HEK293T (cell line): ENCODE results near the gene FBXW7.

ENCODE experiments used
- CTCF ChIA-PET: fragments of 350-600 bp; formaldehyde crosslinking; extraction: SDS; loops from one replicate; lab custom pipeline; 2021; ENCODE audit warnings: antibody characterized with exemption, inconsistent platforms; lab: Yijun Ruan, JAX
- POLR2A ChIA-PET: fragments of 350-600 bp; formaldehyde crosslinking; extraction: SDS; loops from one replicate; lab custom pipeline; 2020; ENCODE audit warnings: antibody characterized with exemption, inconsistent platforms; lab: Yijun Ruan, JAX
- DNase-seq: peaks from one replicate; pipeline ENCODE4 v3.0.0; 2012; ENCODE audit warnings: mixed read lengths; ENCODE audit errors: extremely low spot score
- ARNT ChIP-seq: fragments of 450-650 bp; IDR thresholded peaks from 2 replicates; pipeline ENCODE4 v1.6.1; 2017; ENCODE audit warnings: mild to moderate bottlenecking
- BHLHE40 ChIP-seq: fragments of 450-650 bp; IDR thresholded peaks from 2 replicates; pipeline ENCODE4 v1.6.1; 2016; ENCODE audit warnings: mild to moderate bottlenecking, moderate library complexity, borderline replicate concordance
- CTBP1 ChIP-seq: fragments of 450-650 bp; IDR thresholded peaks from 2 replicates; pipeline ENCODE4 v1.6.1; 2016; ENCODE audit warnings: borderline replicate concordance
- ELF4 ChIP-seq: fragments of 450-650 bp; IDR thresholded peaks from 2 replicates; pipeline ENCODE4 v1.6.1; 2017; ENCODE audit warnings: antibody characterized with exemption
- FOXA1 ChIP-seq: fragments of 450-650 bp; IDR thresholded peaks from 2 replicates; pipeline ENCODE4 v1.6.1; 2016; ENCODE audit warnings: mild to moderate bottlenecking
- FOXK2 ChIP-seq: fragments of 450-650 bp; IDR thresholded peaks from 2 replicates; pipeline ENCODE4 v1.6.1; 2016; ENCODE audit warnings: mild to moderate bottlenecking
- FOXM1 ChIP-seq: fragments of 450-650 bp; IDR thresholded peaks from 2 replicates; pipeline ENCODE4 v1.6.1; 2017; ENCODE audit warnings: mild to moderate bottlenecking, borderline replicate concordance
- HDGF ChIP-seq: fragments of 450-650 bp; IDR thresholded peaks from 2 replicates; pipeline ENCODE4 v1.6.1; 2017; ENCODE audit warnings: antibody characterized with exemption, borderline replicate concordance
- L3MBTL2 ChIP-seq: fragments of 450-650 bp; conservative IDR thresholded peaks from 2 replicates; pipeline ENCODE4 v1.6.1; 2016; ENCODE audit warnings: mild to moderate bottlenecking
- LEF1 ChIP-seq: fragments of 450-650 bp; IDR thresholded peaks from 2 replicates; pipeline ENCODE4 v1.6.1; 2017; ENCODE audit warnings: mild to moderate bottlenecking, borderline replicate concordance
- NFRKB ChIP-seq: fragments of 450-650 bp; IDR thresholded peaks from 2 replicates; pipeline ENCODE4 v1.6.1; 2016; ENCODE audit warnings: mild to moderate bottlenecking, moderate library complexity
- PKNOX1 ChIP-seq: fragments of 450-650 bp; IDR thresholded peaks from 2 replicates; pipeline ENCODE4 v1.6.1; 2016
- SP1 ChIP-seq: fragments of 450-650 bp; IDR thresholded peaks from 2 replicates; pipeline ENCODE4 v1.6.1; 2017
- SUZ12 ChIP-seq: fragments of 450-650 bp; IDR thresholded peaks from 2 replicates; pipeline ENCODE4 v1.6.1; 2016; ENCODE audit warnings: mild to moderate bottlenecking
- TARDBP ChIP-seq: fragments of 450-650 bp; IDR thresholded peaks from 2 replicates; pipeline ENCODE4 v1.6.1; 2016
- ZNF384 ChIP-seq: fragments of 450-650 bp; IDR thresholded peaks from 2 replicates; pipeline ENCODE4 v1.6.1; 2016

FBXW7 gene

GRCh38 chr4:152510349-152511147 is 25.3 kb downstream of the FBXW7 start:
- ChIA-PET POLR2A (no interaction called here), CTCF (interaction anchor here (0.6 to 1.5 kb wide), 2 partner anchors 9 kb away, joined by 3 to 6 read pairs; no protein-coding TSS in a partner anchor)
- no peak for DNase-seq
- TF ChIP-seq BHLHE40 (no peak), ARNT (no peak), SP1 (no peak)

GRCh38 chr4:152509595-152510225 is 26.2 kb downstream of the FBXW7 start:
- ChIA-PET CTCF (interaction anchor here (1.5 kb wide), 1 partner anchor 9 kb away, joined by 6 read pairs; no protein-coding TSS in a partner anchor), POLR2A (no interaction called here)
- peak; percentile 89 for TF ChIP-seq PKNOX1
- TF ChIP-seq LEF1, result no peak
- DNase-seq, result no peak

GRCh38 chr4:152508818-152509217 is 27.1 kb downstream of the FBXW7 start:
- DNase-seq, result no peak
- ChIA-PET CTCF (interaction anchor here (1.5 kb wide), 1 partner anchor 8 kb away, joined by 6 read pairs; no protein-coding TSS in a partner anchor), POLR2A (no interaction called here)
- no peak for TF ChIP-seq TARDBP
- TF ChIP-seq FOXK2, result no peak
- no peak for TF ChIP-seq SP1

GRCh38 chr4:152508386-152508785 is 27.5 kb downstream of the FBXW7 start:
- DNase-seq, result no peak
- POLR2A ChIA-PET, result no interaction called here
- CTCF ChIA-PET, result no interaction called here
- no peak for TF ChIP-seq TARDBP
- TF ChIP-seq ARNT, result no peak
- TF ChIP-seq FOXK2, result no peak
- TF ChIP-seq FOXA1, result no peak
- no peak for TF ChIP-seq ZNF384
- no peak for TF ChIP-seq SP1
- no peak for TF ChIP-seq FOXM1
- no peak for TF ChIP-seq PKNOX1
- no peak for TF ChIP-seq HDGF
- no peak for TF ChIP-seq ELF4
- TF ChIP-seq CTBP1, result no peak
- TF ChIP-seq LEF1, result no peak
- no peak for TF ChIP-seq SUZ12
- TF ChIP-seq L3MBTL2, result no peak
- no peak for TF ChIP-seq NFRKB
- no peak for TF ChIP-seq BHLHE40

- TF ChIP-seq L3MBTL2 (no peak), HDGF (no peak), BHLHE40 (no peak), PKNOX1 (no peak), TARDBP (no peak), CTBP1 (no peak), ARNT (no peak), LEF1 (no peak), FOXK2 (no peak), FOXM1 (no peak), SUZ12 (no peak), SP1 (no peak), ZNF384 (no peak)
- no peak for DNase-seq
- CTCF ChIA-PET, result interaction anchor here (0.7 to 1.4 kb wide), 3 partner anchors 13 to 95 kb away, joined by 3 to 8 read pairs (median 5); no protein-coding TSS in a partner anchor
- POLR2A ChIA-PET, result interaction anchor here (1.8 kb wide), 1 partner anchor 33 kb away, joined by 4 read pairs; the partner anchor contains the start of gene FBXW7
These were observed 32.1 kb downstream of the FBXW7 start for GRCh38 chr4:152503653-152504290.

- TF ChIP-seq ARNT (no peak), SUZ12 (no peak), ZNF384 (no peak), FOXM1 (no peak), LEF1 (no peak), CTBP1 (no peak), BHLHE40 (no peak), TARDBP (no peak)
- ChIA-PET POLR2A (interaction anchor here (0.9 to 1.1 kb wide), 2 partner anchors 33 to 36 kb away, joined by 3 read pairs; no protein-coding TSS in a partner anchor), CTCF (interaction anchor here (0.6 to 2.6 kb wide), 26 partner anchors 8 to 277 kb away, joined by 3 to 22 read pairs (median 6); partner anchors contain the start of genes ARFIP1, FBXW7 and TIGD4)
- no peak for DNase-seq
These were observed 33.9 kb downstream of the FBXW7 start for GRCh38 chr4:152501846-152502536.
